Nephron (organoid): ENCODE data around the gene TMEM126A.

Experiments
- H3K27ac Mint-ChIP-seq, 3 experiments: 2 replicates each; pipeline ENCODE4 v1.8.0; 2020; ENCODE audit warnings: mixed read lengths in 3 of 3, mild to moderate bottlenecking in 2 of 3, moderate library complexity in 1 of 3
- H3K27me3 Mint-ChIP-seq: 2 replicates; pipeline ENCODE4 v1.8.0; 2021; ENCODE audit warnings: low read depth, mild to moderate bottlenecking, moderate library complexity, mixed read lengths
- H3K36me3 Mint-ChIP-seq: 2 replicates; pipeline ENCODE4 v1.8.0; 2020; ENCODE audit warnings: low read depth, mixed read lengths
- H3K4me1 Mint-ChIP-seq: 2 replicates; pipeline ENCODE4 v1.8.0; 2020; ENCODE audit warnings: mixed read lengths
- H3K4me3 Mint-ChIP-seq, 3 experiments: 2 replicates each; pipeline ENCODE4 v1.8.0; 2020; ENCODE audit warnings: mild to moderate bottlenecking in 3 of 3, mixed read lengths in 3 of 3, moderate library complexity in 2 of 3
- H3K9me3 Mint-ChIP-seq: 2 replicates; pipeline ENCODE4 v1.8.0; 2020; ENCODE audit warnings: mixed read lengths
- TF ChIP-seq, protein P1 (sequence below), 3 experiments: fragments of 200-600 bp; sonication (generic); IDR thresholded peaks; one replicate each; pipeline ENCODE4 v1.5.0; 2021; ENCODE audit warnings: antibody characterized with exemption in 3 of 3; ENCODE audit not compliant: unreplicated experiment in 3 of 3

TMEM126A gene

DNA sequence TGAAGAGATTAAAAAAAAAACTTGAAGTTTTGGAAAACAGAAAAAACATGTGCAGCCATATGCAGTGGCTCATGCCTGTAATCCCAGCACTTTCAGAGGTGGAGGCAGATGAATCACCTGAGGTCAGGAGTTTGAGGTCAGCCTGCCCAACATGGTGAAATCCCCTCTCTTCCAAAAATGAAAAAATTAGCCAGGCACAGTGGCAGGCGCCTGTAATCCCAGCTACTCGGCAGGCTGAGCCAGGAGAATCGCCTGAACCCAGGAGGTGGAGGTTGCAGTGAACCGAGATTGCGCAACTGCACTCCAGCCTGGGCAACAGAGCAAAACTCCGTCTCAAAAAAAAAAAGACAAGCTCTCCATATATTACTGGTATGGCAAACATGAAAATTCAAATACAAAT, 28.3 kb upstream of the TMEM126A start:
- Mint-ChIP-seq H3K4me3 (no peak overlapping the region), H3K4me1 (no peaks in the 10 kb centered on the region), H3K27me3 (no peaks in the 10 kb centered on the region), H3K27ac (peak overlapping the region in 1 of 3 experiments; percentile 86), H3K9me3 (no peaks in the 10 kb centered on the region), H3K36me3 (no peaks in the 10 kb centered on the region)
- TF ChIP-seq, protein P1, sequence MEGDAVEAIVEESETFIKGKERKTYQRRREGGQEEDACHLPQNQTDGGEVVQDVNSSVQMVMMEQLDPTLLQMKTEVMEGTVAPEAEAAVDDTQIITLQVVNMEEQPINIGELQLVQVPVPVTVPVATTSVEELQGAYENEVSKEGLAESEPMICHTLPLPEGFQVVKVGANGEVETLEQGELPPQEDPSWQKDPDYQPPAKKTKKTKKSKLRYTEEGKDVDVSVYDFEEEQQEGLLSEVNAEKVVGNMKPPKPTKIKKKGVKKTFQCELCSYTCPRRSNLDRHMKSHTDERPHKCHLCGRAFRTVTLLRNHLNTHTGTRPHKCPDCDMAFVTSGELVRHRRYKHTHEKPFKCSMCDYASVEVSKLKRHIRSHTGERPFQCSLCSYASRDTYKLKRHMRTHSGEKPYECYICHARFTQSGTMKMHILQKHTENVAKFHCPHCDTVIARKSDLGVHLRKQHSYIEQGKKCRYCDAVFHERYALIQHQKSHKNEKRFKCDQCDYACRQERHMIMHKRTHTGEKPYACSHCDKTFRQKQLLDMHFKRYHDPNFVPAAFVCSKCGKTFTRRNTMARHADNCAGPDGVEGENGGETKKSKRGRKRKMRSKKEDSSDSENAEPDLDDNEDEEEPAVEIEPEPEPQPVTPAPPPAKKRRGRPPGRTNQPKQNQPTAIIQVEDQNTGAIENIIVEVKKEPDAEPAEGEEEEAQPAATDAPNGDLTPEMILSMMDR (IDR thresholded peaks at IDR 0.05; ENCODE audit: unreplicated experiment in 3 of 3): no peak

DNA sequence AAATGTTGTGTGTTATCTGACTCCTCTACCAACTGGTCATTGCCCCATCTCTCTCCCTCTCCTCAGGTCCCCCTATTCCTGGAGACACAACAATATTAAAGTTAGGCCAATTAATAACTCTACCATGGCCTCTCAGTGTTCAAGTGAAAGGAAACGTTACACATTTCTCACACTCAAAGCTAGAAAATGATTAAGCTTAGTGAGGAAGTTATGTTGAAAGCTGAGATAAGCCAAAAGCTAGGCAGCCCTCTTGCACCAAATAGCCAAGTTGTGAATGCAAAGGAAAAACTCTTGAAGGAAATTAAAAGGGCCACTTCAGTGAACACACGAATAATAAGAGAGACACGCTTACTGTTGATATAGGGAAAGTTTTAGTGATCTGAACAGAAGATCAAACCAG, 27.5 kb upstream of the TMEM126A start:
- H3K27ac Mint-ChIP-seq: peak overlapping the region; percentile 31 to 86 (median 64)
- H3K9me3 Mint-ChIP-seq: no peaks in the 10 kb centered on the region
- H3K27me3 Mint-ChIP-seq: no peaks in the 10 kb centered on the region
- H3K4me3 Mint-ChIP-seq: no peak overlapping the region
- peaks cover 5% of the 10 kb centered on the region for H3K4me1 Mint-ChIP-seq
- no peaks in the 10 kb centered on the region for H3K36me3 Mint-ChIP-seq
- TF ChIP-seq, protein P1 (IDR thresholded peaks at IDR 0.05; ENCODE audit: unreplicated experiment in 3 of 3): no peak

DNA sequence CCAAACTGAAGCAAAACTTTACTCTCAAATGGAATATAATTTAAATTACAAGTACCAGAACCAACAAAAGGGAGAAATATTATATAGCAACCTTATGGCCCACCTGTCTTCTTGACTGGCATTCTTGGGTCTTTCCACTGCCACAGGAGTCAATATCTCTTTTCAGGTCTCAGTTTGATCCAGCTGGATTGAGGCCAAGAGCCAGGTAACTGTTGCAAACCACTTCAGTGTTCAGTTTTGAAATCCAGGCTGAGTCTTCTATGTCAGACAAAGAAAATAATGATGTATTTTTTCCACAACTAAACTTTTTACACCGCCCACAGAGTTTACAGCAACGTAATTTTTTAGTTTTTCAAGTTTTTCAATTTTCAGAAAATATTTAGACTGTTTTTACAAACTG, 21.3 kb upstream of the TMEM126A start:
- Mint-ChIP-seq H3K9me3 (no peaks in the 10 kb centered on the region), H3K4me3 (peak overlapping the region; percentile 94 to 99 (median 96)), H3K27me3 (no peaks in the 10 kb centered on the region), H3K27ac (peak overlapping the region; percentile 91 to 98 (median 94)), H3K36me3 (peaks cover 5% of the 10 kb centered on the region), H3K4me1 (peaks cover 40% of the 10 kb centered on the region)
- TF ChIP-seq, protein P1 (IDR thresholded peaks at IDR 0.05; ENCODE audit: unreplicated experiment in 3 of 3): no peak

DNA sequence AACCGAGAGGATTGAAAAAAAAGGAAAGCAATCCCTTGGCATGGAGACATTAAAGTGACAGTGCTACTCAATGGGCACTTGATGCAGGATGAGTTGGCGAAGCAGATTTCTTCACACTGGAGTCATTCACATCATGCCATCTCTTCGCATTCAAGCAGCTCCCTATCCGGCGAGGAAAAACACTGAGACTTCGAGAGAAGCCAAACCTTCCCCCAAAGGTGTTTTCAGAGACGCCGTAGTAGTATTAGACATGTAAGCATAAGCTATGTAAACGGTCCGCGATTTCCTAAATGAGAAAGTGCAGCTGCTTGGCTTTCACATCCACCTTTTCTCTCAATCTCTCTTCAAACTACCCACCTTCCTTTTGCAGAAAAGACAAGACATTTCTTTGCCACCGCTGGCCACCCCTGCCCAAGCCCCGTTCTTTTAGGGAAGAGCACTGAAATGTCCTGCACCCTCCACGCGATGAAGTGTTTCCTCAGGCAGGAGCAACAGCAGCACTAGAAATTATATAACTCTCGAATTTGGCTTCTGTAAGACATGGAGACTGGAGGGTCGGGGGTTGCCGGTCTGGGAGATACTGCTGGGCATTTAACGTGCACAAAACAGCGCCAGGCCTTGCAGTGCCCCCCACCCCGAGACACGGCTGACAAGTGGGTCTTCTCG, 20.3 kb upstream of the TMEM126A start, which contains the start of gene DLG2:
Gene DLG2 (minus strand): TSS at position 13 of the 666 bp plus-strand sequence.
- Mint-ChIP-seq H3K9me3 (no peaks in the 10 kb centered on the region), H3K4me3 (peak within 1 kb of the TSS; percentile 94 to 99 (median 96)), H3K27ac (peak within 1 kb of the TSS; percentile 91 to 98 (median 94)), H3K36me3 (peaks cover 12% of the 10 kb centered on the region), H3K27me3 (no peaks in the 10 kb centered on the region), H3K4me1 (peaks cover 40% of the 10 kb centered on the region)
- TF ChIP-seq, protein P1 (IDR thresholded peaks at IDR 0.05; ENCODE audit: unreplicated experiment in 3 of 3): no peak

DNA sequence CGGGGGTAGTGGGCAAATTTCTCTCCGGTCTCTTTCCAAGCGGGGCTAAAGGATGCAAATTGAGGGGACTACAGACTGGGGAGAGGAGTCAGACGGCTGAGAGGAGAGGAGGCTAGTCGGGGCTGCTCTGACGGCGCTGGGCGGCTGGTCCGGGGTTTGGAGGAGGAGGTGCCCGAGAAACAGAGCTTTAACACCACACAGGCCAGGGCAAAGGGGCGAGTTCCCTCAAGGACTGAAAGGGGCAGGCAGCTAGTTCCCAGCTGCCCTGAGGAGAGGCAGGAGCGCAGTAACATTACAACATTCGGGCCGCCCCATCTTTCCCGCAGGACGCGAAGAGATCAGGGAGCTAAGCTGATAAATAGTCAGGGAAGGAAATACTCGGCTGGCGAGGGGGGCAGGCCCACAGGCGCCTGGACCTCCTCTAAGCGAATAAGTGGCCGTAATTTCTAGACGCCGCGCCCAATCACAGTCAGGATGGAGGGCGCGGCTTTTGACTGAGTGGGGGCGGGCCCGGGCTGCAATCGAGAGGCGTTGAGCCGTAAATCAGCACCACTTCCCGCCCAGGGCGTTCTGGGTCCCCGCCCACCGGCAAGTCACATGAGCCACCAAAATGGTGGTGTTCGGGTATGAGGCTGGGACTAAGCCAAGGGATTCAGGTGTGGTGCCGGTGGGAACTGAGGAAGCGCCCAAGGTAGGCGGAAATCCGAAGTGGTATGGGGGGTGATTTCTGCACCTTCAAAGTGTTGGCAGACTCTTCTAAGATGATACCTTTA, 19.6 kb upstream of the TMEM126A start, which contains the start of gene TMEM126B:
Gene TMEM126B (plus strand): TSS at position 596 of the 773 bp plus-strand sequence. CDS start 15 bp downstream, at position 611.
- TF ChIP-seq, protein P1 (IDR thresholded peaks at IDR 0.05; ENCODE audit: unreplicated experiment in 3 of 3): no peak
- no peaks in the 10 kb centered on the region for H3K27me3 Mint-ChIP-seq
- H3K4me3 Mint-ChIP-seq: peak within 1 kb of the TSS; percentile 94 to 99 (median 96)
- H3K27ac Mint-ChIP-seq: peak within 1 kb of the TSS; percentile 91 to 98 (median 94)
- H3K4me1 Mint-ChIP-seq: peaks cover 40% of the 10 kb centered on the region
- no peaks in the 10 kb centered on the region for H3K9me3 Mint-ChIP-seq
- H3K36me3 Mint-ChIP-seq: peaks cover 12% of the 10 kb centered on the region
